Vagina (tissue), 2 donors: ENCODE data around the gene CAPN13. TPM values are rescaled to one million over a fixed set of nuclear protein-coding genes. Genes with fewer than 3 reads are reported as not detected.
A peak's percentile ranks its signal among the peaks of the same experiment; 100 is the strongest.

Experiments used
- DNase-seq, 2 donors: peaks; one replicate each; pipeline ENCODE4 v3.0.0-alpha.2; 2017; ENCODE audit errors: extremely low spot score in 2 of 2
- H3K27ac ChIP-seq: fragments of 200-600 bp; sonication (generic); one replicate; pipeline ENCODE4 v1.5.1; 2019
- H3K27me3 ChIP-seq: fragments of 200-600 bp; sonication (generic); one replicate; pipeline ENCODE4 v1.5.1; 2019
- H3K36me3 ChIP-seq, 2 donors: fragments of 200-600 bp; sonication (generic); one replicate each; pipeline ENCODE4 v1.5.1; 2017 to 2019
- H3K4me1 ChIP-seq: fragments of 200-600 bp; sonication (generic); one replicate; pipeline ENCODE4 v1.5.1; 2019
- H3K4me3 ChIP-seq, 2 donors: fragments of 200-600 bp; sonication (generic); 1 replicate in 1 of 2; 2 replicates in 1 of 2; pipeline ENCODE4 v1.5.1; 2016 to 2019
- H3K9me3 ChIP-seq: fragments of 200-600 bp; sonication (generic); one replicate; pipeline ENCODE4 v1.5.1; 2019
- CTCF ChIP-seq, 3 experiments: fragments of 450-650 bp in 2 of 3; fragments of 200-600 bp in 1 of 3; sonication (generic) in 1 of 3; IDR thresholded peaks; one replicate each; pipeline ENCODE4 v1.5.1; 2017 to 2019; ENCODE audit warnings: antibody characterized with exemption in 3 of 3, mild to moderate bottlenecking in 2 of 3, moderate library complexity in 2 of 3
- POLR2A ChIP-seq, 2 donors: fragments of 450-650 bp; IDR thresholded peaks; one replicate each; pipeline ENCODE4 v1.6.1; 2017; ENCODE audit warnings: antibody characterized with exemption in 2 of 2, mild to moderate bottlenecking in 2 of 2, moderate library complexity in 2 of 2
- POLR2AphosphoS5 ChIP-seq, 2 donors: sonication (generic); formaldehyde crosslinking; IDR thresholded peaks; one replicate each; pipeline ENCODE4 v1.9.0; 2017; ENCODE audit warnings: antibody characterized with exemption in 2 of 2, mild to moderate bottlenecking in 2 of 2, low read depth in 1 of 2; ENCODE audit not compliant: insufficient read depth in 1 of 2
- intact Hi-C: fragments of 100-400 bp; cut with DNase I; formaldehyde crosslinking; loops from one replicate; pipeline ENCODE4 v1.15.1; 2023
- total RNA-seq: library from RNA; depleted of rRNA; stranded (reverse); fragments of >200 nt; gene quantifications from one replicate; pipeline ENCODE4 v1.2.3, GENCODE V29; 2016

The CAPN13 gene
- total RNA-seq, 1 donor from 2014 or later: not detected

DNA sequence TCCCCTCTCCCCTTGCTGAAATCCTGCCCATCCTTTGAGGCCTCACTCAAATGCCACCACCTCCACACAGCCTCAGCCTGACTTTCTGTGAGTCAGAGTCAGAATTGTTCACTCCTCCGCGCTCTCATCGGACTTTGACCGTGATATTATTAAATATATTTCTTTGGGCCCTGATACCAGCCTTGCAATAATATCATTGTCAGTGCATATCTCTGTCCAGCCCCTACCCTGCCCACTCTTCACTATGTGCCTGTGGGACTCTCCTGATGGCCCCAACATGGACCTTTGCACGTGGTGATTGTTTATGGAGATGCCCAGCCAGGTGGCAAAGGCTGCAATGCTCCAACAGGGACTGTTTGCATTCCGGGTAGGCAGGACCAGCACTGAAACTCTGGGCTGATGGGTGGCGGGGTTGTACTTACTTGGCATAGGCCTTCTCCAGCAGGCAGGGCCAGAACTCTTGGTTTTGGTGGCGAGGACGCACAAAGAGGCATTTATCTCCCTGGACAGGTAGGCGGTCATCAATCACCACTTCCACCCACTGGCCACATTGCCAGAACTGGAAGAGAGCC is 37.3 kb downstream of the CAPN13 start:
- intact Hi-C loops: no loop called here
- Histone ChIP-seq H3K27ac (no peak overlapping the region), H3K9me3 (no peaks in the 10 kb centered on the region), H3K4me3 (no peak overlapping the region), H3K36me3 (no peaks in the 10 kb centered on the region), H3K27me3 (no peaks in the 10 kb centered on the region), H3K4me1 (no peaks in the 10 kb centered on the region)
- peak; percentile 67 to 72 for DNase-seq
- TF ChIP-seq POLR2AphosphoS5 (IDR thresholded peaks at IDR 0.05; ENCODE audit: insufficient read depth in 1 of 2, low read depth in 1 of 2) (no peak), POLR2A (IDR thresholded peaks at IDR 0.05) (no peak), CTCF (IDR thresholded peaks at IDR 0.05) (no peak)

DNA sequence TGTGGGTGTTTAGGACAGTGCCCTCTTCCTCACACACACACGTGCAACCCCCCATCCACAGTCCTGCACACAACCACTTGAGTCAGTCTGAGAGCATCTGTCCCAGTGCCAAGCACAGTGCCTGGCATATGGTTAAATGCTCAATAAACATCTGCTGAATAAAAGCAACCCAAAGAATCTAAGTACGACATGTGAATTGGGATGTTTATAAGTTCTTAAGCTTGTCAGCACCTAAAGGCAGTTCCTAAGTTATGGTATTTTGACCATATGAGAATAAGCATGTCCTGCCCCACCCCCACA is 37.8 kb downstream of the CAPN13 start:
- Histone ChIP-seq H3K4me1 (no peaks in the 10 kb centered on the region), H3K36me3 (no peaks in the 10 kb centered on the region), H3K27ac (no peak overlapping the region), H3K9me3 (no peaks in the 10 kb centered on the region), H3K4me3 (no peak overlapping the region), H3K27me3 (no peaks in the 10 kb centered on the region)
- intact Hi-C loops: no loop called here
- no peak for TF ChIP-seq POLR2AphosphoS5 (IDR thresholded peaks at IDR 0.05; ENCODE audit: insufficient read depth in 1 of 2, low read depth in 1 of 2)
- no peak for TF ChIP-seq POLR2A (IDR thresholded peaks at IDR 0.05)
- no peak for TF ChIP-seq CTCF (IDR thresholded peaks at IDR 0.05)
- DNase-seq: no peak

DNA sequence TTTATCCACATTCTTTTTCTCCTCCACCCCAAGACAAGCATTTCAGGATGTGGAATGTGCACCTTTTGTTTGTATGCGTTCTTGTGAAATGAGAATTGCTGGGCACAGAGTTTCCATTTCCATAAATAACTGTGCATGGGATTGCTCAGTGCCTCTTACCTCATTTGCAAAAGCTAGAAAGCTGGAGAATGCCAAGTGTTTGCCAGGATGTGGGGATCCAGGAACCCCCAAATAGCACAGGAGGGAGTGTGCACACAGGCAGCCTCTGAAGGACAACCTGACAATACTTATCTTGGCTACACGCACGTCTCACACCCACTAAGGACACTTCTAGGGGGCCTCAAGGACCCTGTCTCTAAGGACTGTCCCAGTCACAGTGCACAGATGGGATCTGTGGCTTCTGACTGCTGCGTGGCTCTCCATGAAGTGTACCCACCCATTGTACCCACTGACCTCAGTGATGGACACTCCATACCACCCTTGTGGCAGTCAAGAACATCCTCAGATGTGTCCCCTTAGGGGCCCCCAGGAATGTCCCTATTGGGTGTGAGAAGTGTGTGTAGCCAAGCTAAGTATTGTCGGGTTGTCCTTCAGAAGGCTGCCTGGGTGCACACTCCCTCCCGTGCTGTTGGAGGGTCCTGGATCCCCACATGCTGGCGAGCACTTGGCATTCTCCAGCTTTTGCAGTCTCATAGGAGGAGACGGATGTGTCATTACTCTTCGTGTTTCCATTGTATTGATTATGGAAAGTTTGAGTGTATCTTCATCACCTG is 38.4 kb downstream of the CAPN13 start:
- no peaks in the 10 kb centered on the region for H3K36me3 ChIP-seq
- no peak overlapping the region for H3K27ac ChIP-seq
- TF ChIP-seq POLR2AphosphoS5 (IDR thresholded peaks at IDR 0.05; ENCODE audit: insufficient read depth in 1 of 2, low read depth in 1 of 2): no peak
- no peak for TF ChIP-seq CTCF (IDR thresholded peaks at IDR 0.05)
- TF ChIP-seq POLR2A (IDR thresholded peaks at IDR 0.05): no peak
- H3K4me3 ChIP-seq: no peak overlapping the region
- intact Hi-C loops: no loop called here
- no peaks in the 10 kb centered on the region for H3K9me3 ChIP-seq
- peak; percentile 64 to 72 for DNase-seq
- no peaks in the 10 kb centered on the region for H3K27me3 ChIP-seq
- no peaks in the 10 kb centered on the region for H3K4me1 ChIP-seq

DNA sequence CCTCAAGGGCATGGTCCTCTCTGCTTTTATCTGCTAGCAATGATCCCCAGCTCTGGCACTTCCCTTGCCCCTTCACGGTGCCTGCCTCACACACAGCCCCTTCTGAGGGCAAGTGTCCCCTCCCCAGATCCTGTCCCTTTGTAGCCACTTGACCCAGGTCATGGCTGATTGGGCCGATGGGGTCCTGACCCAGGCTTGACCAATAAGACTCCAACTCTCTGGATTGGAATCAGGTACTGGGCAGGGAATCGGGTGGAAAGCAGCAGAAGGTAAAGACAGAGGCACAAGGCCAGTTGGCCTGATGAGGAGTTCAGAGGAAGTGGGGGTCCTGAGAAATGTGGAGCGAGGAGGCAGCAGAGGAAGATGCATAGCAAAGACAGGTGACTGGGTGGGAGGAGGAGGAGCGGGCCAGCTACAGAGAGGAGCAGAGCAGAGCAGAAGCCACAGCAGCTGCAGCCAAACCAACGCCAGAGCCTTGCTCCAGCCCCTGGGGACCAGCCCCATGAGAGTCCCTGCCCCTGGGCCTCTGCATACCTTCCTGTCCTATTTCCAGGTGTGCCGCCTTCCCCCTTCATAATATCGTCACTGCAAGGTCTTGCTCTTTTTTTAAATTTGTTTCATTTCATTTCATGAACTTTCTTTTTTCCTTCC is 39.1 kb downstream of the CAPN13 start:
- Histone ChIP-seq H3K36me3 (no peaks in the 10 kb centered on the region), H3K27ac (no peak overlapping the region), H3K4me1 (no peaks in the 10 kb centered on the region), H3K4me3 (no peak overlapping the region), H3K9me3 (no peaks in the 10 kb centered on the region), H3K27me3 (no peaks in the 10 kb centered on the region)
- intact Hi-C loops: no loop called here
- TF ChIP-seq CTCF (IDR thresholded peaks at IDR 0.05): no peak
- no peak for TF ChIP-seq POLR2A (IDR thresholded peaks at IDR 0.05)
- no peak for TF ChIP-seq POLR2AphosphoS5 (IDR thresholded peaks at IDR 0.05; ENCODE audit: insufficient read depth in 1 of 2, low read depth in 1 of 2)
- DNase-seq: peak in 1 of 2 donors; percentile 82

DNA sequence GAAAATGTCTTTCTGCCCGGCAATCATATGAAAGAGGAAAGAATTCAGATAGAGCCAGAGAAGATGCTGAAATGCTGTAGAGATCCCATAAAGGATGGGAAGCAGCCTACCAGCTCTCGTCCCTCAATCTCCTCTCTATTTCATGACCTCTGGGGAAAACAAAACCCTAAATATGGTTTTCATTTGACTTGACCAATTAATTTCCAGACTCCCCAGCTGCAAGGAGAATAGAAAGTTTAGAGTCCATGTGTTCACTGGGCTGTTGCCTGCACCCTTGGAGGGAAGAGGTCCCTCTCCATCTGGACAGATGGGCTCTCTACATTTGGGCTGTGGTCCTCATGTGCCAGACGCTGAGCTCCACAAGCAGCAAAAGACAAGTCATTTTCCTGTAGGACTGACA is 40.6 kb downstream of the CAPN13 start:
- H3K36me3 ChIP-seq: no peaks in the 10 kb centered on the region
- no peak for TF ChIP-seq POLR2A (IDR thresholded peaks at IDR 0.05)
- no peak for TF ChIP-seq POLR2AphosphoS5 (IDR thresholded peaks at IDR 0.05; ENCODE audit: insufficient read depth in 1 of 2, low read depth in 1 of 2)
- no peak for TF ChIP-seq CTCF (IDR thresholded peaks at IDR 0.05)
- H3K27ac ChIP-seq: no peak overlapping the region
- no peaks in the 10 kb centered on the region for H3K4me1 ChIP-seq
- intact Hi-C loops: no loop called here
- DNase-seq: no peak
- H3K4me3 ChIP-seq: no peak overlapping the region
- H3K27me3 ChIP-seq: no peaks in the 10 kb centered on the region
- H3K9me3 ChIP-seq: no peaks in the 10 kb centered on the region
